Natural killer cell treated with Interleukin-12 subunit alpha and Interleukin-12 subunit beta and Interleukin-15 and Interleukin-18, amount 100 ng/mL, for 72 hours (primary cell): Measurements from ENCODE around the gene PPWD1. TPM values are rescaled to one million over a fixed set of nuclear protein-coding genes. Genes with fewer than 3 reads are reported as not detected.
"Not testable (repeated sequence)": the region's sequence is repeated elsewhere in the genome, so short reads cannot be mapped to it uniquely, and the experiment has no call there.

ENCODE experiments used
- ATAC-seq, 2 donors: fragments of 150-1000 bp; cut with Tn5 transposase in 1 of 2; sonication (Bioruptor Pico), chemical (Tn5 transposase) in 1 of 2; 2 replicates each; pipeline ENCODE4 v1.10.0; 2021
- DNase-seq: peaks from one replicate; pipeline ENCODE4 v3.0.0; 2022; ENCODE audit warnings: low spot score
- H3K27ac Mint-ChIP-seq, 2 donors: 1 replicate in 1 of 2; 2 replicates in 1 of 2; pipeline ENCODE4 v1.8.0; 2022; ENCODE audit warnings: mixed read lengths in 2 of 2, mild to moderate bottlenecking in 1 of 2, moderate library complexity in 1 of 2
- H3K27me3 Mint-ChIP-seq, 2 donors: 1 replicate in 1 of 2; 2 replicates in 1 of 2; pipeline ENCODE4 v1.8.0; 2022; ENCODE audit warnings: mixed read lengths in 2 of 2
- H3K36me3 Mint-ChIP-seq: one replicate; pipeline ENCODE4 v1.8.0; 2022; ENCODE audit warnings: mixed read lengths
- H3K4me1 Mint-ChIP-seq, 2 donors: 1 replicate in 1 of 2; 2 replicates in 1 of 2; pipeline ENCODE4 v1.8.0; 2022; ENCODE audit warnings: low read depth in 2 of 2, mixed read lengths in 2 of 2, mild to moderate bottlenecking in 1 of 2
- H3K4me3 Mint-ChIP-seq: one replicate; pipeline ENCODE4 v1.8.0; 2022; ENCODE audit warnings: mixed read lengths
- H3K9me3 Mint-ChIP-seq: 2 replicates; pipeline ENCODE4 v1.8.0; 2022; ENCODE audit warnings: mixed read lengths
- total RNA-seq, 2 donors: library from RNA; stranded (reverse); gene quantifications; one replicate each; pipeline ENCODE4 v1.2.3, GENCODE V29; 2022

The PPWD1 gene
- total RNA-seq, 2 donors from 2014 or later: 45.1 to 49.4 TPM

DNA sequence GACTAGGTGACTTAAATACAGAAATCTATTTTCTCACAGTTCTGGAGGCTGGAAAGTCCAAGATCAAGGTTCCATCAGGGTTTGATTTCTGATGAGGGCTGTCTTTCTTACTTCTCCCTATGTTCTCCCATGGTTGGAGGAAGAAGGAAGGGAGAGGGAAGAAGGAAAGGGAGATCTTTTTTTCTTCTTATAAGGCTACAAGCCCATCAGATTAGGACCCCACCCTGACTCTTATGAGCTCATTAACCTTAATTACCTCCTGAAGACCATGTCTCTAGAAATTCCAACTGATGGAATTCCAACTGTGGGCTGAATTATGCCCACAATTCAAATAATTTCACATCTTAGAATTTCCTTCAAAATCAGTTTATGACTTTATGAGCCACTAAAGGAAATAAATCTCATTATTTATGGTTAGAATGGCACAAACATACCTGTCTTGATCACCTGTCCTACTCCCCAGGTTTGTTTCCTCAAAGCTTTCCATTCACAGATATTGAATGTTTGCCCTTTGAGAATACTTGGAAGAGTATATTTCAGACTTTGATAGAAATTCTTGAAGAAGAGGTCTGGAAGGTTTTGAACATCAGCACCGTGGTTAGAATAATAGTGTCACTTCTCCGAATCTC, 7.6 kb downstream of the PPWD1 start:
- peaks cover 7% of the 10 kb centered on the region for H3K36me3 Mint-ChIP-seq
- peaks cover 15 to 18% of the 10 kb centered on the region in 2 donors for H3K4me1 Mint-ChIP-seq
- ATAC-seq (no peak), DNase-seq (no peak)
- H3K9me3 Mint-ChIP-seq: no peaks in the 10 kb centered on the region
- H3K4me3 Mint-ChIP-seq: no peak overlapping the region
- H3K27ac Mint-ChIP-seq: no peak overlapping the region
- no peaks in the 10 kb centered on the region for H3K27me3 Mint-ChIP-seq

DNA sequence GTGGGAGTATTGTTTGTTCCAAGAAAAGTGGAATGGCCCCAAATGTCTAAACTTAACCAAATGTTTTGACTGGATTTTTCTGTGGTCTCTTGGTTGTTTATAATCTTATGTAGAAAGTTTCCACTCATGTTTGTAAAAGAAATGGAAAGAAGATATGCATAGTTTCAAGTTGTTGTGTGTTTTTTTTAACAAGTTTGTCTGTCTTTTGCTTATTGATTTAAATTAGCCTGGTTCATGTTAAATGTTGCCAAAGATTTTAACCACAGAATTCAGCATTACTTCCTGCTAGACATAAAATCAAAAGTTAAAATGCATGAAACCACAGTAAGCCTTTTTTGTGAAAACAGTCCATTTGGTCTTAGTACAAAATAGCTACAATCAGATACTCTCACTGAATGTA, 14.0 kb downstream of the PPWD1 start:
- no peaks in the 10 kb centered on the region for H3K9me3 Mint-ChIP-seq
- H3K36me3 Mint-ChIP-seq: peaks cover 21% of the 10 kb centered on the region
- DNase-seq: no peak
- H3K27me3 Mint-ChIP-seq: no peaks in the 10 kb centered on the region
- H3K4me1 Mint-ChIP-seq: peaks cover 15% of the 10 kb centered on the region in 2 donors
- H3K4me3 Mint-ChIP-seq: no peak overlapping the region
- no peak for ATAC-seq
- H3K27ac Mint-ChIP-seq: no peak overlapping the region

DNA sequence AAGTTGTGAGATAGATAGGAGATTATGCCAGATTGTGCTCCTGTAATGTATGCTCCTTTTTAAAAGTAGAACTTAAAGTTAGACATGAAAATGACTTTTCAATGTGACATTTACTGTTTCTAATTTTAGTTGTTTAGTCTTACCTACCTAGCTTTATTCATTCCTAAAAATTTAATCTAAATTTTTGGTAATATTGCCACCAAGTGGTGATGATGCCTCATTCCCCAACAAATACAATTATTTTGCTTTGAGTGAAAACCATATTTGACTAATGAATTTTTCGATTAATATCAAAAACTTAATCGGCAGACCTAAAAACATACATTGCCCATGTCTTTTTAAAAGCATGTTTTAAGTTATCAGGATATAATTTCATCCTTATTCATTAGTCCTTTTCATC, 25.6 kb downstream of the PPWD1 start:
- no peak for ATAC-seq
- DNase-seq: no peak
- no peak overlapping the region for H3K27ac Mint-ChIP-seq
- H3K4me1 Mint-ChIP-seq: no peaks in the 10 kb centered on the region
- peaks cover 20% of the 10 kb centered on the region for H3K36me3 Mint-ChIP-seq
- no peak overlapping the region for H3K4me3 Mint-ChIP-seq
- no peaks in the 10 kb centered on the region for H3K9me3 Mint-ChIP-seq
- no peaks in the 10 kb centered on the region for H3K27me3 Mint-ChIP-seq

DNA sequence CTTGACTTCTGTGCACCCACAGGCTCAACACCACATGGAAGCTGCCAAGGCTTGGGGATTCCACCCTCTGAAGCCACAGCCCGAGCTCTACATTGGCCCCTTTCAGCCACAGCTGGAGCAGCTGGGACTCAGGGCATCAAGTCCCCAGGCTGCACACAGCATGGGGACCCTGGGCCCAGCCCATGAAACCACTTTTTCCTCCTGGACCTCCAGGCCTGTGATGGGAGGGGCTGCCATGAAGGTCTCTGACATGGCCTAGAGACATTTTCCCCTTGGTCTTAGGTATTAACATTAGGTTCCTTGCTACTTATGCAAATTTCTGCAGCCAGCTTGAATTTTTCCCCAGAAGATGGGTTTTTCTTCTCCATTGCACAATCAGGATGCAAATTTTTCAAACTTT, 38.7 kb downstream of the PPWD1 start:
- not testable (repeated sequence) for H3K4me3 Mint-ChIP-seq, H3K27ac Mint-ChIP-seq, ATAC-seq, H3K9me3 Mint-ChIP-seq, H3K27me3 Mint-ChIP-seq, DNase-seq
- H3K4me1 Mint-ChIP-seq: peaks cover 0 to 14% of the 10 kb centered on the region in 2 donors
- H3K36me3 Mint-ChIP-seq: peaks cover 32% of the 10 kb centered on the region

DNA sequence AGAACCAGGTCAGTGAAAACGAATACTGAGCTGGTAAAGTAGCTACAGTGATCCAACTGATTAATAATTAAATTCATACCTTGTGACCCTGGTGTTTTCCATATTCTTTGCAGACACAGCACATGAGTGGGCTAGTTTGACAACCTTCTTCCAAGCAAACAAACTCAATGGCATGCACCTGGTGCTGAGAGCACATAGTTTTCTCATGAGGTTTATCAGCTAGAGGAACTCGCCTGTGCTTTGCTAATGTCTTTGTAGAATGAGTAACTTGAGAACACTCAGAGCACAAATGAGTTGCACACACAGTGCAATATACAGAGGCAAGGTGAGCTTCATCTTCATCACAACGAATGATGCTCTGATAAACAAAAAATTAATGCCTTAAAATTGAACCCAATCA, 48.4 kb downstream of the PPWD1 start:
- Mint-ChIP-seq H3K36me3 (peaks cover 34% of the 10 kb centered on the region), H3K27ac (no peak overlapping the region), H3K9me3 (no peaks in the 10 kb centered on the region)

DNA sequence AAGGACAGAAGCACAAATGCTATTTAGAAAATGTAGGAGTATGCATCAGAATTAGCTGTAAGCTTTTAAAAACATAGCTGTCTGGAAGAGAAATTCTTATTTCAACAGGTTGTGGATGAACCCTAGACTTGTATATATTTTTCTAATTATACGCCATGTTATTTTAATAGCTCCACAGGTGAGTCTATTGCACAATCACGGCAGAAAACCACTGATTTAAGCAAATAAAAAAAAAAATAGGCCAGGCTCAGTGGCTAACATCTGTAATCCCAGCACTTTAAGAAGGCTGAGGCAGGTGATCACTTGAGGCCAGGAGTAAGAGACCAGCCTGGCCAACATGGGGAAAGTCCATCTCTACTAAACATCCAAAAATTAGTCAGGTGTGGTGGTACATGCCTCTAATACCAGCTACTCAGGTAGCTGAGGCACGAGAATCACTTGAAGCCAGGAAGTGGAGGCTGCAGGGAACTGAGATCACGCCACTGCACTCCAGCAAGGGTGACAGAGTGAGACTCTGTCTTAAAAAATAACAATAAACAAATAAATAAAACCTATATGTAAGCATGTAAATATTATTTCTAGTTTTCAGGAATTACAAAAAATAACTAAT, 49.3 kb downstream of the PPWD1 start:
- no peaks in the 10 kb centered on the region for H3K9me3 Mint-ChIP-seq

More for the DNA sequence above, 48.4 kb downstream of the PPWD1 start:
- ATAC-seq: no peak
- no peak for DNase-seq
- H3K4me3 Mint-ChIP-seq: no peak overlapping the region
- H3K4me1 Mint-ChIP-seq: peaks cover under 1 to 7% of the 10 kb centered on the region in 2 donors
- H3K27me3 Mint-ChIP-seq: no peaks in the 10 kb centered on the region

DNA sequence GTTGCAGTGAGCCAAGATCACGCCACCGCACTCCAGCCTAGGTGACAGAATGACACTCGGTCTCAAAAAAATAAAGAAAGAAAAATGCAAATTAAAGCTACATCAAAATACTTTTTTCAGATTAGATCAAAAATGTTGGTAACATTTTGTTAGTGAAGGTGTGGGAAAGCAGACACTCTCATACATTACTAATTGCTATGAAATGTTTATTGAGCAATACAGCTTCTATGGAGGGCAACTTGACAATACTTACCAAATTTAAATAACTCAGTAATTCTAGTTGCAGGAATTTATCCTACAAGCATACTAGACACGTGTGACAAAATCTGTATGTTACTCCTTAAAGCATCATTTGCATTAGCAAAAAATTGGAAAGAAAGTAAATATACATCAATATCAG, 56.9 kb downstream of the PPWD1 start:
- H3K9me3 Mint-ChIP-seq: no peaks in the 10 kb centered on the region
- DNase-seq (no peak), ATAC-seq (no peak)
- H3K27me3 Mint-ChIP-seq: no peaks in the 10 kb centered on the region
- peaks cover under 1% of the 10 kb centered on the region for H3K36me3 Mint-ChIP-seq
- no peak overlapping the region for H3K27ac Mint-ChIP-seq
- H3K4me3 Mint-ChIP-seq: no peak overlapping the region
- peaks cover 7 to 21% of the 10 kb centered on the region in 2 donors for H3K4me1 Mint-ChIP-seq

More for the DNA sequence above, 49.3 kb downstream of the PPWD1 start:
- peaks cover 31% of the 10 kb centered on the region for H3K36me3 Mint-ChIP-seq
- no peak overlapping the region for H3K4me3 Mint-ChIP-seq
- no peak overlapping the region for H3K27ac Mint-ChIP-seq
- H3K27me3 Mint-ChIP-seq: no peaks in the 10 kb centered on the region
- ATAC-seq (no peak), DNase-seq (no peak)
- peaks cover 0 to 5% of the 10 kb centered on the region in 2 donors for H3K4me1 Mint-ChIP-seq

DNA sequence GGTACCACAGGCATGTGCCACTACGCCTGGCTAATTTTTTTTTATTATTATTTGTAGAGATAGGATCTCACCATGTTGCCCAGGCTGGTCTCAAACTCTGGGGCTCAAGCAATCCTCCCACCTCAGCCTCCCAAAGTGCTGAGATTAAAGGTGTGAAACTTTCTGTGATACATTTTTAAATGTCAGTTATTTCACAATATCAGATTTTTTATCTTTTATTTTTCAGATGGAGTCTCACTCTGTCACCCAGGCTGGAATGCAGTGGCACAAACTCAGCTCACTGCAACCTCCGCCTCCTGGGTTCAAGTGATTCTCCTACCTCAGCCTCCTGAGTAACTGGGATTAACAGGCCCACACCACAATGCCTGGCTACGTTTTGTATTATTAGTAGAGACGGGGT, 58.9 kb downstream of the PPWD1 start:
- H3K36me3 Mint-ChIP-seq, H3K9me3 Mint-ChIP-seq, ATAC-seq, H3K27me3 Mint-ChIP-seq, DNase-seq, H3K4me3 Mint-ChIP-seq, H3K27ac Mint-ChIP-seq: not testable (repeated sequence)
- peaks cover 16 to 34% of the 10 kb centered on the region in 2 donors for H3K4me1 Mint-ChIP-seq

DNA sequence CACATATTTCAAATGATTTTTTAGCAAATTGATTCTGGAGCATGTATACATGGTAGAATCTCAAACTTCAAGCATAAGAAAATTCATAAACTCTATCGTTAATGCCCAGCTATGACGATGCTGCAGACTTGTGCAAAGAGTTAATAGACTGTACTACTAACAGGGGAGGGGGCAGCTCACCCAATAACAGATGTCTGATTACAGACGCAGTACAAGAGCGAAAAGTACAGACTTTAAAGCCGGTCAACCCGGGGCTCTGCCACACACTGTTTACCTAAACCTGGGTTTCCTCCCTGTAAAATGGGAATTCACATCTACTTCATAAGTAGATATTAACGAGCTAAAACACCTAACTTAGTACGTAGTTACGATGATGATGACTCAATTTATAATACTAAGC, 60.4 kb downstream of the PPWD1 start:
- no peak for ATAC-seq
- Mint-ChIP-seq H3K4me1 (peaks cover 20 to 30% of the 10 kb centered on the region in 2 donors), H3K27ac (peak overlapping the region; percentile 96), H3K4me3 (peak overlapping the region; percentile 100), H3K36me3 (peaks cover 5% of the 10 kb centered on the region), H3K27me3 (no peaks in the 10 kb centered on the region), H3K9me3 (no peaks in the 10 kb centered on the region)
- DNase-seq: no peak

DNA sequence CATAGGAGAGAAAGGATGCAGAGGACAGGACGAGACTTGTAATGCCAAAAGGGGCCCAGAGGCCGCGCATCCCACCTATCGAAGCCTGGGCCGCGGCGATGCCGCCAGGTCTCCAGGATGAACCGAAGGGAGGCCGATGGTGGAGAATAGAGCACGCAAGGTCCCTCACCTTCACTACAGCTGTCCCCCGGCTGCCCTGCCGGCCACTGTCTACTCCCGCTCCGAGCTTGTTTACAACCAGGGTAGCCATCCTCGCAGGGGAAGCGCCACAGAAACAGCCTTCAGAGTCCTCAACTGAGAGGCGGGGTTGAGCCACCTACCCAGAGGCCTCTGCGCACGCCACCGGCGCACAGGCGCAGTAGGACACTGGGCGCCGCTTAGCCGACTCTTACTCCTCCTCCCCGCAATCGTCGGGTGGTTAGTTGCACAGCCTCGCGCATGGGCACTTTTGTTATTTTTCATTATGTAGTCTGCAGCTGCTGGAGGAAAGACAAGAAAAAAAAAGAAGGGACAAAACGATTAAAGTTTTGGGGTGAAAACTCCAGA, 61.0 kb downstream of the PPWD1 start, which contains the start of gene TRIM23:
Gene TRIM23, minus strand, starts transcription at position 309 of the 546 bp plus-strand sequence. Its CDS starts 59 bp downstream, at position 250.
- peaks cover 5% of the 10 kb centered on the region for H3K36me3 Mint-ChIP-seq
- H3K9me3 Mint-ChIP-seq: no peaks in the 10 kb centered on the region
- peak within 1 kb of the TSS; percentile 100 for H3K4me3 Mint-ChIP-seq
- peaks cover 18 to 30% of the 10 kb centered on the region in 2 donors for H3K4me1 Mint-ChIP-seq
- no peaks in the 10 kb centered on the region for H3K27me3 Mint-ChIP-seq
- ATAC-seq (peak; percentile 99), DNase-seq (peak; percentile 95)
- peak within 1 kb of the TSS; percentile 96 for H3K27ac Mint-ChIP-seq

DNA sequence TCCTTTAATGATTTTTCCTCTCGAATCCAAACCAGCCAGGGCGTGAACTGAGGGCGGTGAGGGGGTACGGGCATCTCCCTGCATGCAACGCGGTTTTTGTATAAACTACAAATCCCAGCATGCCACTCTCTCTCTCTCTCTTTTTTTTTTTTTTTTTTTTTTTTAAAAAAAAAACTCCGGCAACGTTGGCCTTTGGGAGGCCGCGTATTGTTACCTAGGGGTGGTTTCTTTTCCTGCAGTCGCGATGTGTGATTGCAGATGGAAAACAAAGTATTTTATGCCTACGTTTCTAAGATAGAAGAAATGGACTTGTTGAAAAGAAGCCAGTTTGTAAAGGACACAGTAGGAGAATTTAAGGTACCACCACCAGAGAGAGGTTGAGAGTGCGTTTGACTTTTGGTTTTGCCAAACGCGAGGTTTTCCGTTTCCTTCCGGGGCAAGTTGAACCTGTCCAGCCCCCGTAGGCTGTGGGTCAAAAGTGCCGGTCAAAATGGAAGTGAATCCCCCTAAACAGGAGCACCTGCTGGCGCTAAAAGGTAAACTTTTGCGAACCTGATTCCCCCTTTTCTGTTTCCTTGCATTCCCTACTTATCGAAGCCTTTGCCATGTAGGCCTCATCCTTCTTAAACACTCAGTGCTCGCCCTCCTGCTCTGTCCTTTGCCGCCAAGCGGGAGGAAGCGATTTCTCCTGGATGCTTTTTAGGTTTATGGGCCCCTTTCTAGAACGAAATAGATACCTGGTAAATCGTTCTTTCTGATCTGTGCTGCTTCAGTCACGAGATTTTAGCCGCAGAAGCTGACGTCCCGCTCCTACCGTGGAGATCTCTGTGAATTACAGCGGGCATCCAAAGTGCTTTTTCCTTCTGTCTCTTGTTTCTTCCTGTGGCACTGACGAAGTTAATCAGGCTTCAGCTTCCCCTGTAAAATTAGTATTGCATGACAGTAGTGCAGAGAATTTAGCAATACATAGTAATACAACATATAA, 61.8 kb downstream of the PPWD1 start, which contains the start of the genes SHLD3 and TRAPPC13:
Gene SHLD3, plus strand, starts transcription at position 457 of the 985 bp plus-strand sequence. CDS start 4,561 bp downstream, outside the sequence.
Gene TRAPPC13, plus strand, starts transcription at position 457 of the 985 bp plus-strand sequence. Its CDS starts 34 bp downstream, at position 491.
- H3K9me3 Mint-ChIP-seq: no peaks in the 10 kb centered on the region

DNA sequence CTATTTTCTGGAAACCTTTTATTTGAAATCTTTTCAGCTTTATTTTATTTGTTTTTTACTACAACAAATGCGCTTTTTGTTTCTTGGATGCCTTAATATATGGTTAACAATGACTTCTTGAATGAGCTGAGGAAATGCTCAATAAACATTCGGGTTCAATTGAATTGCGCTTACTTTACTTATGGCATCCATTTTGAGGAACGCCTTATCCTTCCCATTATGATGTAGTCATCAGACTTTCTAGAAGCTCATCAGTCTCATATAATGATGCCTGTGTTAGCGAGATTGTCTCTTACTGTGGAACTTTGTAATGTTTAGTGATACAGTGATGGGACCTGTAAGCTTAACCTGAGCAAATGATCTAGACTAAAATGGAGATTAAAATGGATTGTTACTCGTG, 62.6 kb downstream of the PPWD1 start:
- H3K27ac Mint-ChIP-seq: peak overlapping the region; percentile 96
- H3K4me3 Mint-ChIP-seq: peak overlapping the region; percentile 100
- no peak for ATAC-seq
- no peaks in the 10 kb centered on the region for H3K9me3 Mint-ChIP-seq
- H3K36me3 Mint-ChIP-seq: peaks cover 11% of the 10 kb centered on the region
- H3K4me1 Mint-ChIP-seq: peaks cover 22 to 34% of the 10 kb centered on the region in 2 donors
- H3K27me3 Mint-ChIP-seq: no peaks in the 10 kb centered on the region
- no peak for DNase-seq

More for the DNA sequence above, 61.8 kb downstream of the PPWD1 start, which contains the start of the genes SHLD3 and TRAPPC13:
- H3K27me3 Mint-ChIP-seq: no peaks in the 10 kb centered on the region
- ATAC-seq (peak; percentile 87 to 89), DNase-seq (peak; percentile 87)
- H3K27ac Mint-ChIP-seq: peak within 1 kb of the TSS; percentile 96
- H3K4me3 Mint-ChIP-seq: peak within 1 kb of the TSS; percentile 100
- H3K36me3 Mint-ChIP-seq: peaks cover 11% of the 10 kb centered on the region
- peaks cover 21 to 34% of the 10 kb centered on the region in 2 donors for H3K4me1 Mint-ChIP-seq

DNA sequence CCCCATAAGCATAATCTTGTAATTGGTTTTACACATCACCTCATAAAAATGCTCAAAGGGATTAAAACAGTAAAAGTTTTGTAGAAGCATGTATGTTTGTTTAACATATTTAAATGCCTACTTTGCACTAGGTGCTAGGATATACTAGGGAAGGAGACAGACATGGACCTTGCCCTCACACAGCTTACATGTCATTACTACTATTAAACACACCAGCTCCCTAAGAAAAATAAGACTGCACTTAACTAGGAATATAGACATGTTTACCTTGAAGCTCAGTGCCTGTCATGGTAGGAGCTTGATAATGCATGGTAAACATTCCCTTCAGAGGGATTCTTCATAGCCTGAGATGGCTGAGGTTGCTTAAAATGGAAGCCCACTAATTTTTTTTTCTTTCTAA, 67.9 kb downstream of the PPWD1 start:
- Mint-ChIP-seq H3K36me3 (peaks cover 6% of the 10 kb centered on the region), H3K27me3 (no peaks in the 10 kb centered on the region), H3K9me3 (no peaks in the 10 kb centered on the region), H3K4me1 (peaks cover 7 to 12% of the 10 kb centered on the region in 2 donors), H3K4me3 (no peak overlapping the region), H3K27ac (no peak overlapping the region)
- ATAC-seq (no peak), DNase-seq (no peak)
